Measurements from ENCODE around the gene FAM168B.

FAM168B gene

DNA sequence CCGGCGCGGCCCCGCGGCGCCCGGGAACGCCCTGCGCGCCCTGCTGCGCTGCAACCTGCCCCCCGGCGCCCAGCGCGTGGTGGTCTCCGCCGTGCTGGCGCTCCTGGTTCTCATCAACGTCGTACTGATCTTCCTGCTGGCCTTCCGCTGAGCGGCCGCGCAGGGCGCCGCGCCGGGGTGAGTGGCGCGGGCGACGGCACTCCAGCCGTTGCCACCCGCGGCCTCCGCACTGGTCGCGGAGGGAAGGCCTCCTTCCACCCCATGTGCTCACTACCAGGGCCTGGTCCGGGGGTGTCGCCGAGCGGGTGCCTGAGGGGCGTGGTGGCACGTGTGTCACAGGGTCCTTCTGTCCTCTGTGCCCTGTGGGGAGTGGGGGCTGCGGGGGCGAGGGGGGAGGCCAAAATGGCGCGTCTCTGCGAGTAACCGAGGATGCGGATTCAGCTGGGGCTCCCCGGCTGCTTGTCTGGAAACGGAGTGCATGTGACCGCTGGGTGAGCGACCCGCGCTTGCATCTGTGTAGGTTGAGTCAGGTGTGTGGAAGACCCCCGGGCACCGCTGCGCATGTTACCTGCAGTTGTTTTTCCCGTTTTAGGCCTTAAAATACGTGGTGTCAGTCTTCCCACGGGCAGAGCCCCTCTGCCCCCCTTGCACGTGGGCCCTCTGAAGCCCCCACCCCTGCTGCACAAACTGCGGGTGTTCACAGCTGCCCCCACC lies 58.0 kb downstream of the FAM168B start:
- Histone ChIP-seq H3K36me3 (ENCODE audit: control insufficient read depth, insufficient read depth, low read length) (no peaks in the 10 kb centered on the region), H3K27me3 (ENCODE audit: control insufficient read depth, insufficient read depth, low read length) (peaks cover 49% of the 10 kb centered on the region), H3K9me3 (ENCODE audit: control insufficient read depth, low read length) (no peaks in the 10 kb centered on the region), H3K9ac (ENCODE audit: low read length) (no peak overlapping the region), H3K4me3 (ENCODE audit: low read length) (no peak overlapping the region), H3K4me1 (ENCODE audit: control insufficient read depth, insufficient read depth, low read length) (peaks cover 16% of the 10 kb centered on the region)

DNA sequence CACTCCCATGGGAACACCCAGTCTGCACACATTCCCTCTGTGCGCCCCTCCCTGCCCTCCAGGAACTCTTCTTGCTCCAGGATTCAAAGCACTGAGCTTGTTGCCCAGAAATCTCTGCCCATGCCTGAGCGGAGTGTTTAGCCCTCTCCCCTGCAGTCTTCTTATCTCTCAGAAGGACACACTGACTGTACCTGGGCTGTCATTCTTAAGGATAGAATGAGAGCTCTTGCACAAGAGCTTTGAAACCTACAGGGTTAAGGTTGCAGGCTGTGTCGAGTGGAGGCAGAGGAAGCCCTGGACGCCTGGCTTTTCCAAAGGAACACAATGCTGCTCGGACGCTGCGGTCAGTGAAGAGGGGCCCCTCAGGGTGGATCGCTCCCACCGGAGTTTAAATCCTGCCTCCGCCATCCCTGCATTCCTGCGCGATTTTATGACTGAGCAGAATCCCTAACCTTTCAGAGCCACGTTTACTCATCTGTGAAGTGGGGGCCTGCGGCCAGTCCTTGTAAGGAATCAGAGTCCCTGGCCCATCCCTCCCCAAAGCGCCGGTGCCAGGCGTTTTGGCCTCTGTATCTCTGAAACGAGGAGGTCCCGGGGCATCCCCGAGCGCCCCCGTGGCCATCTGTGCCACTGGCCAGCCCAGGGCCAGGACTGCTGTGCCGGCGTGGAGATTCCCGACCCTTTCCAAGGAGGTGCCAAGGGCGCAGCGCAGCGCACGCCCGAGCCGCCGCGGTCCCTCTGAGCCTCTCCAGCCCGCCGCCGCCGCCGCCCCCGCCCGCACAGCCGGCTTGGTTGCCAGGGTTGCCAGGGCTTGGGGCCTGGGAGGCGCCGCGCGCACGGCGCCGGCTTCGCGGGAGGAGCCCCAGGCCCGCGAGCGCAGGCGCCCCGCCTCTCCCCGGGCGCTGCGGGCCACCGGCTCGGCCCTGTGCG lies 58.9 kb downstream of the FAM168B start:
- peaks cover 41% of the 10 kb centered on the region for H3K27me3 ChIP-seq (ENCODE audit: control insufficient read depth, insufficient read depth, low read length)
- H3K9me3 ChIP-seq (ENCODE audit: control insufficient read depth, low read length) = no peaks in the 10 kb centered on the region
- no peak overlapping the region for H3K9ac ChIP-seq (ENCODE audit: low read length)
- no peak overlapping the region for H3K4me3 ChIP-seq (ENCODE audit: low read length)
- H3K36me3 ChIP-seq (ENCODE audit: control insufficient read depth, insufficient read depth, low read length) = no peaks in the 10 kb centered on the region
- H3K4me1 ChIP-seq (ENCODE audit: control insufficient read depth, insufficient read depth, low read length) = peaks cover 11% of the 10 kb centered on the region

DNA sequence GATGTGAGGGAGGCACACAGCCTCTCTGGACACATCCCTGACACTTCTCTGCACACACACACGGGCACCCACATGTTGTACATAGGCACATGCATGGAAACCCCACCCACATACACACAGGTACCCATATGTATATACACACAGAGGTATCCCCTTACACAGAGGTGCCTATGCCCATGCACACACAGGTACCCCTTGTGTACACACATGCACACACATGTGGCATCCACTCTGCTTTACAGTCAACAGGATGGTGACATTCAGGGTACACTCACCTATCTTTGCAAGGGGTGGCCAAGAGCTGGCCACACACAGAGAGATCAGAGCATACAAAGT lies 59.5 kb downstream of the FAM168B start:
- Histone ChIP-seq H3K9me3 (ENCODE audit: control insufficient read depth, low read length) (no peaks in the 10 kb centered on the region), H3K9ac (ENCODE audit: low read length) (no peak overlapping the region), H3K4me1 (ENCODE audit: control insufficient read depth, insufficient read depth, low read length) (peaks cover 11% of the 10 kb centered on the region), H3K27me3 (ENCODE audit: control insufficient read depth, insufficient read depth, low read length) (peaks cover 35% of the 10 kb centered on the region), H3K36me3 (ENCODE audit: control insufficient read depth, insufficient read depth, low read length) (no peaks in the 10 kb centered on the region), H3K4me3 (ENCODE audit: low read length) (no peak overlapping the region)

DNA sequence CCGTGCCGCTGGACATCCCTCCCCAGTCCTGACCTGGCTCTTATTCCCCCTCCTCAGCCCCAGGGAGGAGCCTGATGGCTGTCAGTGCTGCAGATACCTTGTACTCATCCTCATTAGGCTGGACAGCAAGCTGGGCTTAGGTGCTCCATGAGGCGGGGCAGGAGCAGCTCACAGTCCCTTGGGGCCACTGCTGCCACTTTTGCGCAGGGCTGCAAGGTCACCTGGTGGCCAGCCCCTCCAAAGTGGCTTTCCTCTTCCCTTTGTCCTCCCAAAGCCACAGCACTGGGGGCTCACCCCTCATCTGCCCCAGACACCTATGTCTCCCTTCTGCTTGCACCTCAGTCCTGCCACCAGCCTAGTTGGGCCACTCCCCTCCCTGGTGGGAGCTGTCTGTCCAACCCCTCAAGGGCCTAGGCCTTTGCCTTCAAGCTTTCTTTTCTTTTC lies 60.8 kb downstream of the FAM168B start:
- no peaks in the 10 kb centered on the region for H3K36me3 ChIP-seq (ENCODE audit: control insufficient read depth, insufficient read depth, low read length)
- H3K4me3 ChIP-seq (ENCODE audit: low read length) = no peak overlapping the region
- H3K9me3 ChIP-seq (ENCODE audit: control insufficient read depth, low read length) = no peaks in the 10 kb centered on the region
- peaks cover 22% of the 10 kb centered on the region for H3K27me3 ChIP-seq (ENCODE audit: control insufficient read depth, insufficient read depth, low read length)
- no peak overlapping the region for H3K9ac ChIP-seq (ENCODE audit: low read length)
- H3K4me1 ChIP-seq (ENCODE audit: control insufficient read depth, insufficient read depth, low read length) = peaks cover 11% of the 10 kb centered on the region

DNA sequence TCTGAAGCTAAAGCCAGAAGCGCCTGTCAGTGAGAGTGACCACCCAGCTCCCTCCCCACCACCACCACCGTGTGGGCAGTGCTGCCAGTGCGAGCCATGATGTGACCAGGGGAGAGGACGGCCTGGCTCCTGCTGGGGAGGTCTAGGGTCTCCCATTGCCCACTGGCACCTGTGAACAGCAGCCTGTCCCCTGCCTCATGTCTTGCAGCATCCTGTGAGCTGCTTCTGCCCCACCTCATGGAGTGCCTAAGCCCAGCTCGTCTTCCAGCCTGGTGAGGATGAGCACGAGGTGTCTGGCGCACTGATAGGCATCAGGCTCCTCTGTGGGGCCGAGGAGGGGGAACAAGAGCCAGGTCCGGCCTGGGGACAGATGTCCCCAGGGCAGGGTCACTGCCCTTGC lies 61.4 kb downstream of the FAM168B start:
- Histone ChIP-seq H3K36me3 (ENCODE audit: control insufficient read depth, insufficient read depth, low read length) (no peaks in the 10 kb centered on the region), H3K9ac (ENCODE audit: low read length) (no peak overlapping the region), H3K4me1 (ENCODE audit: control insufficient read depth, insufficient read depth, low read length) (peaks cover 11% of the 10 kb centered on the region), H3K9me3 (ENCODE audit: control insufficient read depth, low read length) (no peaks in the 10 kb centered on the region), H3K4me3 (ENCODE audit: low read length) (no peak overlapping the region), H3K27me3 (ENCODE audit: control insufficient read depth, insufficient read depth, low read length) (peaks cover 22% of the 10 kb centered on the region)

DNA sequence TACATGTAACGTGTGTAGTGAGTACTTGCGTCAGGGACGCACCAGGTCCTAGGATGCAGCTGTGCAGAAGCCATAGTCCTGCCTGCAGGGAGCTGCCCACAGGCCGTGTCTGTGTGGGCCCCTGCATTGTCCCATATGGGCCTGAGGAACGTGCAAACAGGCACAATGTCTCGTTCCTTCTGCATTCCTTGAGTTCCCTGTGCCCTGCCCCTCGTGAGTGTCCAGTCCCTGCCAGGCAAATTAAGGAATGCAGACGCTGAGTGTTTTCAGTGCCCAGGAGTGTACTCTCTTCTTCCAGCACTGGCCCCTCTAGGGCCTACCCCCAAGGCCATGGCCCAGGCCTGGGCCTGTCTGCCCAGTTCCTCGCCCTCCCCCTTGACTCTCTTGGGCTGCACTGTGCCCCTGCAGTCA lies 61.8 kb downstream of the FAM168B start:
- Histone ChIP-seq H3K27me3 (ENCODE audit: control insufficient read depth, insufficient read depth, low read length) (peaks cover 17% of the 10 kb centered on the region), H3K4me3 (ENCODE audit: low read length) (no peak overlapping the region), H3K4me1 (ENCODE audit: control insufficient read depth, insufficient read depth, low read length) (peaks cover 11% of the 10 kb centered on the region), H3K9ac (ENCODE audit: low read length) (no peak overlapping the region), H3K36me3 (ENCODE audit: control insufficient read depth, insufficient read depth, low read length) (no peaks in the 10 kb centered on the region), H3K9me3 (ENCODE audit: control insufficient read depth, low read length) (no peaks in the 10 kb centered on the region)

DNA sequence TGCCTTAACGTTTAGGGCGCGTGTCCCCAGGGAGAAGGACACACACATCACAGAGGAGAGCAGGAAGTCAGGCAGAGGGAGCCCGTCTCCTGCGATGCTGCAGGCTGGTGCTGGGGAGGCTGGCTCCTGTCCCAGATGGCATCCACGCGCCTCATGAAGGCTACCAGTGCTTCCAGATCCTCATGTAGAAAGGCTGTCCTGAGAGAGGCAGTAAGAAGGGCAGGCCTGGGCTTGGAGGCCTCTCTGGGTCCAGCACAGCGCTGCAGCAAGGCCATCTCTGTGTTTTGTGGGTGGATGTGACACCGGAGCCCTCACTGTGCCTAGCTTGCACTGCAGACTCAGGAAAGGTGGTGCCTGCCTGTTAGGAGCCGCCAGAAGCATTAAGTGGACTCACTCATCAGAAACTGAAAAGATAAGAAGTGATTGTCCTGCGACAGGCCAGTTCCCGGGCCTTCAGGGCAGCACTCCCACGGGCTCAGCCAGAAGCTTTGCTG lies 62.7 kb downstream of the FAM168B start:
- peaks cover 8% of the 10 kb centered on the region for H3K27me3 ChIP-seq (ENCODE audit: control insufficient read depth, insufficient read depth, low read length)
- peaks cover 11% of the 10 kb centered on the region for H3K4me1 ChIP-seq (ENCODE audit: control insufficient read depth, insufficient read depth, low read length)
- no peaks in the 10 kb centered on the region for H3K36me3 ChIP-seq (ENCODE audit: control insufficient read depth, insufficient read depth, low read length)
- no peak overlapping the region for H3K4me3 ChIP-seq (ENCODE audit: low read length)
- H3K9ac ChIP-seq (ENCODE audit: low read length) = no peak overlapping the region
- H3K9me3 ChIP-seq (ENCODE audit: control insufficient read depth, low read length) = no peaks in the 10 kb centered on the region

DNA sequence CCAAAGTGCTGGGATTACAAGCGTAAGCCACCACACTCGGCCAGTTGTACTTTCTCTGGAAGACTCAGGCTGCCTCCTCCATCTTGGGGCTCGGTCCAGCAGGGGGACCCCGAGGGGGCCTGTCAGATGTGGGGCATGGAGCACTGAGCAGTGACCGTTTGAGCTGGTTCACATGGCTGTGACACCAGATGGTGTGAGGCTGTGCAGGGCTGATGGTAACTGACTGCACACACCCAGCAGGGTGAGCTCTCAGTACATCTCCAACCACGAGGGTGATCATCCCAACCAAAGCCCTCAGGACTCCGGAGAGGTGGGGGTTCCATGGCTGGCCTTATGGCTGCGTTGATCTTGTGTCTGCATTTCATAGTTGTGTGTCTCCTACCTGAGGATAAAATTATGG lies 63.4 kb downstream of the FAM168B start:
- H3K9me3 ChIP-seq (ENCODE audit: control insufficient read depth, low read length) = no peaks in the 10 kb centered on the region
- no peak overlapping the region for H3K9ac ChIP-seq (ENCODE audit: low read length)

DNA sequence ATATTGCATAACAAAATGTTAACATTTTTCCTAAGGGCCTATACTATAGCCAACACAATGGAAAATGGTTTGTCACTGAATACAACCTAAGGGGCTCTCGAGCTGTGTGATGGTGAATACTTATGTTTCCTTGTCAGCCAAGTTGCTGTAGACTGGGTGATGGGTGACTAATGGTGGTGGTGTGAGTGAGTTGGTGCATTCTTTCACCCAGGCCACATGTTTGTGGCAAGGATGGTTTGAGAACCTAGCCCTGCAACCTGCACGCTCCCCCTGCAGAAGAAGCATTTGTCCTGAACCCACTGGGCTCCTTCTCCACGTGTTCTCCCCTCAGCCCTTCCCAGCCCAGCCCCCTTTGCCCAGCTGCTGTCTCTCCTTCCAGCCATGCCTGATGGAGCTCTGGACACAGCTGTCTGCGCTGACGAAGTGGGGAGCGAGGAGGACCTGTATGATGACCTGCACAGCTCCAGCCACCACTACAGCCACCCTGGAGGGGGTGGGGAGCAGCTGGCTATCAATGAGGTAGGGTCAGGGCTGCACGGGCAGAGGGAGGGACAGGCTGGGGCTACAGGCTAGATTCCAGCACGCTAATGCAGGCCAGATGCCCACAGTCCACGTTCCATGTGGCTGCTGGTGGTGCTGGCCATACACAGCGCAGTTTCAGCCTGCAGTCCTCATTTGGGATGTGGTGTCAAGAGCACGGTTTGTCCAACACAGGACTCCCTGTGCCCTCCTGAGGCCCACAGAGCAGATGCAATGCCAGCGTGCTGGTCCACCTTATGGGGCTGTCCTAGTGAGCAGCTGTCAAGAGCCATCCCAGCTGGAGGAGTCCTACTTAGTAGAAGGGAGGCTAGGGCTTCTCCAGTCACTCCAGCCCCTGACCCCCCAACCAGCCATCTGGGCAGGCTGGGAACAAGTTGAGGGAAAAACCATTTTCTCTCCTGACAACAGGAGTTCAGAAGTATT lies 65.4 kb downstream of the FAM168B start:
- H3K36me3 ChIP-seq (ENCODE audit: control insufficient read depth, insufficient read depth, low read length) = no peaks in the 10 kb centered on the region
- H3K27me3 ChIP-seq (ENCODE audit: control insufficient read depth, insufficient read depth, low read length) = no peaks in the 10 kb centered on the region
- no peak overlapping the region for H3K9ac ChIP-seq (ENCODE audit: low read length)
- H3K9me3 ChIP-seq (ENCODE audit: control insufficient read depth, low read length) = no peaks in the 10 kb centered on the region
- H3K4me1 ChIP-seq (ENCODE audit: control insufficient read depth, insufficient read depth, low read length) = no peaks in the 10 kb centered on the region
- H3K4me3 ChIP-seq (ENCODE audit: low read length) = no peak overlapping the region

More for the DNA sequence above, 63.4 kb downstream of the FAM168B start:
- H3K4me1 ChIP-seq (ENCODE audit: control insufficient read depth, insufficient read depth, low read length) = peaks cover 11% of the 10 kb centered on the region
- peaks cover 7% of the 10 kb centered on the region for H3K27me3 ChIP-seq (ENCODE audit: control insufficient read depth, insufficient read depth, low read length)
- H3K36me3 ChIP-seq (ENCODE audit: control insufficient read depth, insufficient read depth, low read length) = no peaks in the 10 kb centered on the region
- no peak overlapping the region for H3K4me3 ChIP-seq (ENCODE audit: low read length)

DNA sequence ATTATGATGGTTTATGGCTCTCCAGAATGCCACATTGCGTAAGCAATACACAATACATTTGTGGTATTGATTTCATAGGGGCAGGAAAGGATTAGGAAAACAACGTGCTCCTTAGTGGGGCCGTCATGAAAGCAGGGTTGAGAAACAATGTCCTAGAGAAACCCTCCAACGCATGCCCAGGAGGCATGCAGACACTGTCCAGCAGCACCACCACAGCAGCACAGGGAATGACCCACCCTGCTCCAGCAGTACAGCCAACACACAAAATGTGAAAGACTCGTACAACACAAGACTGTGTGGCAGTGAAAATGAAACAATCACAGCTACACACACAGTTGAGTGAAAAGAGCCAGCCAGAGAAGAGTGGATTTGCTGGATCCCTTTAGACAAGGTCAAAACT lies 66.3 kb downstream of the FAM168B start:
- Histone ChIP-seq H3K36me3 (ENCODE audit: control insufficient read depth, insufficient read depth, low read length) (no peaks in the 10 kb centered on the region), H3K9me3 (ENCODE audit: control insufficient read depth, low read length) (no peaks in the 10 kb centered on the region), H3K9ac (ENCODE audit: low read length) (no peak overlapping the region)

DNA sequence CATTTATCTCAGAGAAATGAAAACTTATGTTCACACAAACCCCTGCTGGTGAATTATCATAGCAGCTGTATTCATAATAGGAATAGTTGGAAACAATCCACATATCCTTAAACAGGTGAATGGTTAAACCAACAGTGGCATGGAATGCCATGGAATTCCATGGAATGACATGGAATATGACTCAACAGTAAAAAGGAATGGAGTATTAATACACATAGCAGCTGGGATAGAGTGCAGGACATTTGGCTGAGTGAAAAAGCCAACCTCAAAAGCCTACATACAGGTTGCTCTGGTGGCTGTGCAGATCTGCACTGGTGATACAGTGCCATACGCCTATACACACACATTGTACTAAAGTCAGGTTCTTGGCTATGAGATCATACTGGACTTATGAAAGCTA lies 69.5 kb downstream of the FAM168B start:
- H3K27me3 ChIP-seq (ENCODE audit: control insufficient read depth, insufficient read depth, low read length) = no peaks in the 10 kb centered on the region
- no peaks in the 10 kb centered on the region for H3K36me3 ChIP-seq (ENCODE audit: control insufficient read depth, insufficient read depth, low read length)
- H3K9ac ChIP-seq (ENCODE audit: low read length) = no peak overlapping the region
- H3K4me1 ChIP-seq (ENCODE audit: control insufficient read depth, insufficient read depth, low read length) = no peaks in the 10 kb centered on the region
- no peaks in the 10 kb centered on the region for H3K9me3 ChIP-seq (ENCODE audit: control insufficient read depth, low read length)
- H3K4me3 ChIP-seq (ENCODE audit: low read length) = no peak overlapping the region

More for the DNA sequence above, 66.3 kb downstream of the FAM168B start:
- Histone ChIP-seq H3K4me1 (ENCODE audit: control insufficient read depth, insufficient read depth, low read length) (no peaks in the 10 kb centered on the region), H3K4me3 (ENCODE audit: low read length) (no peak overlapping the region), H3K27me3 (ENCODE audit: control insufficient read depth, insufficient read depth, low read length) (no peaks in the 10 kb centered on the region)
